ENCODE measurements around the gene HDAC4. TPM values are rescaled to one million over a fixed set of nuclear protein-coding genes. Genes with fewer than 3 reads are reported as not detected.

Gene HDAC4
- total RNA-seq, 1 experiment from 2014 or later, result 61.5 TPM

GRCh38 chr2:239042046-239042445 lies 358.8 kb downstream of the HDAC4 start:
- Histone ChIP-seq H3K9me2 (ENCODE audit: insufficient read depth) (no peaks in the 10 kb centered on the region), H3K36me3 (ENCODE audit: low read depth) (no peaks in the 10 kb centered on the region), H3K9me3 (ENCODE audit: insufficient read depth, low read depth) (no peaks in the 10 kb centered on the region), H4K20me1 (ENCODE audit: insufficient read depth) (no peaks in the 10 kb centered on the region), H3K27me3 (ENCODE audit: insufficient read depth, low read depth) (peaks cover 56% of the 10 kb centered on the region), H3K27ac (no peak overlapping the region), H3K4me3 (no peak overlapping the region), H3K4me1 (replicated peaks; ENCODE audit: insufficient read depth) (no peaks in the 10 kb centered on the region), H3K4me2 (no peak overlapping the region), H2AFZ (no peak overlapping the region), H3F3A (ENCODE audit: insufficient read depth, low read depth) (no peaks in the 10 kb centered on the region), H3K79me2 (ENCODE audit: low read depth) (no peaks in the 10 kb centered on the region)
- peak in 1 of 2 experiments; percentile 16 for DNase-seq
- intact Hi-C loops (cut with micrococcal nuclease; ENCODE audit: unreplicated experiment), result no loop called here
- ChIA-PET CTCF (no interaction called here), POLR2A (ENCODE audit: unreplicated experiment) (no interaction called here)
- TF ChIP-seq CTCF (conservative IDR thresholded peaks at IDR 0.05) (no peak), EZH2 (IDR thresholded peaks at IDR 0.05; ENCODE audit: low read depth) (no peak)
- no TSS peak for BruUV-seq (replicated peaks)

- Histone ChIP-seq H3K79me2 (ENCODE audit: low read depth) (no peaks in the 10 kb centered on the region), H3K4me1 (replicated peaks; ENCODE audit: insufficient read depth) (no peaks in the 10 kb centered on the region), H3K27me3 (ENCODE audit: insufficient read depth, low read depth) (peaks cover 63% of the 10 kb centered on the region), H3K36me3 (ENCODE audit: low read depth) (no peaks in the 10 kb centered on the region), H3K4me3 (no peak overlapping the region), H4K20me1 (ENCODE audit: insufficient read depth) (no peaks in the 10 kb centered on the region), H3K27ac (no peak overlapping the region), H3K9me2 (ENCODE audit: insufficient read depth) (no peaks in the 10 kb centered on the region), H3K9me3 (ENCODE audit: insufficient read depth, low read depth) (no peaks in the 10 kb centered on the region), H2AFZ (no peak overlapping the region), H3K4me2 (no peak overlapping the region), H3F3A (ENCODE audit: insufficient read depth, low read depth) (no peaks in the 10 kb centered on the region)
- no peak for DNase-seq
- TF ChIP-seq EZH2 (IDR thresholded peaks at IDR 0.05; ENCODE audit: low read depth) (no peak), CTCF (conservative IDR thresholded peaks at IDR 0.05) (no peak)
- BruUV-seq (replicated peaks), result no TSS peak
- intact Hi-C loops (cut with micrococcal nuclease; ENCODE audit: unreplicated experiment), result no loop called here
- ChIA-PET CTCF (interaction anchor here (0.7 kb wide), 1 partner anchor 243 kb away, joined by 3 read pairs; no protein-coding TSS in a partner anchor), POLR2A (ENCODE audit: unreplicated experiment) (no interaction called here)
Observed at GRCh38 chr2:239041062-239041461, 359.8 kb downstream of the HDAC4 start.

GRCh38 chr2:239040152-239040761 lies 360.6 kb downstream of the HDAC4 start:
- Histone ChIP-seq H3K27me3 (ENCODE audit: insufficient read depth, low read depth) (peaks cover 63% of the 10 kb centered on the region), H3K4me2 (no peak overlapping the region), H3K9me3 (ENCODE audit: insufficient read depth, low read depth) (no peaks in the 10 kb centered on the region), H4K20me1 (ENCODE audit: insufficient read depth) (no peaks in the 10 kb centered on the region), H3K36me3 (ENCODE audit: low read depth) (no peaks in the 10 kb centered on the region), H3K4me3 (no peak overlapping the region), H3K79me2 (ENCODE audit: low read depth) (no peaks in the 10 kb centered on the region), H3F3A (ENCODE audit: insufficient read depth, low read depth) (no peaks in the 10 kb centered on the region), H3K27ac (no peak overlapping the region), H2AFZ (no peak overlapping the region), H3K9me2 (ENCODE audit: insufficient read depth) (no peaks in the 10 kb centered on the region), H3K4me1 (replicated peaks; ENCODE audit: insufficient read depth) (no peaks in the 10 kb centered on the region)
- ChIA-PET POLR2A (ENCODE audit: unreplicated experiment) (no interaction called here), CTCF (interaction anchor here (0.7 kb wide), 1 partner anchor 134 kb away, joined by 3 read pairs; no protein-coding TSS in a partner anchor)
- intact Hi-C loops (cut with micrococcal nuclease; ENCODE audit: unreplicated experiment), result no loop called here
- TF ChIP-seq EZH2 (IDR thresholded peaks at IDR 0.05; ENCODE audit: low read depth) (no peak), CTCF (conservative IDR thresholded peaks at IDR 0.05) (no peak)
- BruUV-seq (replicated peaks), result no TSS peak
- no peak for DNase-seq
